Testis (tissue), 3 donors: ENCODE data around the gene POLDIP3. TPM values are rescaled to one million over a fixed set of nuclear protein-coding genes. Genes with fewer than 3 reads are reported as not detected.

Experiments
- DNase-seq: peaks from one replicate; pipeline ENCODE4 v3.0.0-alpha.2; 2019
- H3K27ac ChIP-seq, 2 donors: fragments of 200-600 bp; sonication (generic); one replicate each; pipeline ENCODE4 v1.5.1; 2019
- H3K27me3 ChIP-seq: fragments of 200-600 bp; sonication (generic); one replicate; pipeline ENCODE4 v1.5.1; 2019
- H3K36me3 ChIP-seq: fragments of 200-600 bp; sonication (generic); one replicate; pipeline ENCODE4 v1.5.1; 2017; ENCODE audit warnings: low read depth; ENCODE audit errors: missing control alignments
- H3K4me1 ChIP-seq: fragments of 200-600 bp; sonication (generic); one replicate; pipeline ENCODE4 v1.5.1; 2019
- H3K4me3 ChIP-seq, 2 donors: fragments of 200-600 bp; sonication (generic); one replicate each; pipeline ENCODE4 v1.5.1; 2017 to 2019
- H3K9me3 ChIP-seq: fragments of 200-600 bp; sonication (generic); one replicate; pipeline ENCODE4 v1.5.1; 2017
- POLR2A ChIP-seq: fragments of 450-650 bp; IDR thresholded peaks from one replicate; pipeline ENCODE4 v1.6.1; 2017; ENCODE audit warnings: antibody characterized with exemption, mild to moderate bottlenecking, moderate library complexity
- WGBS, 2 donors: methylation state at CpG; one replicate each; pipeline ENCODE4 v1.1.5; 2018; 5-methylcytosine and 5-hydroxymethylcytosine counted together
- intact Hi-C: fragments of 100-400 bp; cut with DNase I; formaldehyde crosslinking; loops from one replicate; pipeline ENCODE4 v1.15.1; 2023; ENCODE audit warnings: low total_unique reads
- polyA plus RNA-seq: library from polyadenylated mRNA; stranded (reverse); fragments of 350-450 nt; fragmentation: Illumina TruSeq; extraction: RNeasy Lipid Tissue Mini Kit (QIAGEN cat#74804); gene quantifications from one replicate; pipeline ENCODE4 v1.2.3, GENCODE V29; 2014; ENCODE audit warnings: low read depth, low replicate concordance; ENCODE audit not compliant: insufficient read depth
- total RNA-seq, 2 donors: library from RNA; depleted of rRNA; stranded (reverse); fragments of >200 nt; gene quantifications; one replicate each; pipeline ENCODE4 v1.2.3, GENCODE V29; 2016
- TF ChIP-seq, protein P1 (sequence below), 3 experiments: fragments of 450-650 bp in 2 of 3; fragments of 200-600 bp in 1 of 3; sonication (generic) in 1 of 3; IDR thresholded peaks; one replicate each; pipeline ENCODE4 v1.5.1; 2016 to 2019; ENCODE audit warnings: antibody characterized with exemption in 3 of 3, mild to moderate bottlenecking in 2 of 3, moderate library complexity in 1 of 3

POLDIP3 gene
- total and polyA plus RNA-seq, 3 donors from 2014 or later, result 57.5 to 76.9 (median 60.5) TPM

DNA sequence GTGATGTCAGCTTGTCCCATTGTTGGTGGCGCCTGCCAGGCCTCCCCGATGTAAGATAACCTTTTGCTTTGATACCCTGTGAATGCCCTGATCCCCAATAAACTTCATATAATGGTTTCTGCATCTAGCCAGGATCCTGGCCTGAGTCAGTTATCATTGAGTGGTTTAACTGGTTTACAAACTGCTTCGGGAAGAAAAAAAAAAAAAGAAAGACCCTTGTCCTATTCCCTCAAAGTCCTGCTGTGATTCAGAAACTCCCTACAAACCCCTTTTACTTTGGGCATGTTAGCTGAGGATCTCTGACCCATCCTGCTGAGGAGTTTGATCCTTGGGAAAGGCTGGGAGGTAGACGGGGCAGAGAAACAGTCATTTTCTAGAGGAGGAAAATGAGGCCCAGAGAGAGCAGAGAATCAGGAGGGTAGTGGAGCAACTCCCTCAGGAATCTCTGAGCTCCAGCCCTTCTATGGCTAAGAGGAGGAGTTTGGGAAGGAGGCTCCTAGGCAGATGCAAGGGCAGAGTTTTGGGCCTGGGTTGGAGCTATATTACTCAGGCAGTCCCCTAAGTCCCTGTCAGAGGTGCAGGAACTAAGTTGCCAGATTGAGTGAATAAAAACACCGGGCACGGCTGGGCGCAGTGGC, 39.9 kb upstream of the POLDIP3 start:
- Histone ChIP-seq H3K27ac (no peak overlapping the region), H3K36me3 (no peaks in the 10 kb centered on the region), H3K27me3 (no peaks in the 10 kb centered on the region), H3K4me1 (no peaks in the 10 kb centered on the region), H3K4me3 (no peak overlapping the region), H3K9me3 (no peaks in the 10 kb centered on the region)
- intact Hi-C loops, result no loop called here
- no peak for DNase-seq
- 87 to 90% methylated on average over 7 of the region's 7 CpGs for WGBS, 2 donors
- TF ChIP-seq, protein P1, sequence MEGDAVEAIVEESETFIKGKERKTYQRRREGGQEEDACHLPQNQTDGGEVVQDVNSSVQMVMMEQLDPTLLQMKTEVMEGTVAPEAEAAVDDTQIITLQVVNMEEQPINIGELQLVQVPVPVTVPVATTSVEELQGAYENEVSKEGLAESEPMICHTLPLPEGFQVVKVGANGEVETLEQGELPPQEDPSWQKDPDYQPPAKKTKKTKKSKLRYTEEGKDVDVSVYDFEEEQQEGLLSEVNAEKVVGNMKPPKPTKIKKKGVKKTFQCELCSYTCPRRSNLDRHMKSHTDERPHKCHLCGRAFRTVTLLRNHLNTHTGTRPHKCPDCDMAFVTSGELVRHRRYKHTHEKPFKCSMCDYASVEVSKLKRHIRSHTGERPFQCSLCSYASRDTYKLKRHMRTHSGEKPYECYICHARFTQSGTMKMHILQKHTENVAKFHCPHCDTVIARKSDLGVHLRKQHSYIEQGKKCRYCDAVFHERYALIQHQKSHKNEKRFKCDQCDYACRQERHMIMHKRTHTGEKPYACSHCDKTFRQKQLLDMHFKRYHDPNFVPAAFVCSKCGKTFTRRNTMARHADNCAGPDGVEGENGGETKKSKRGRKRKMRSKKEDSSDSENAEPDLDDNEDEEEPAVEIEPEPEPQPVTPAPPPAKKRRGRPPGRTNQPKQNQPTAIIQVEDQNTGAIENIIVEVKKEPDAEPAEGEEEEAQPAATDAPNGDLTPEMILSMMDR (IDR thresholded peaks at IDR 0.05), result no peak
- TF ChIP-seq POLR2A, result no peak

- Histone ChIP-seq H3K27me3 (no peaks in the 10 kb centered on the region), H3K4me3 (no peak overlapping the region), H3K27ac (no peak overlapping the region), H3K36me3 (no peaks in the 10 kb centered on the region), H3K4me1 (no peaks in the 10 kb centered on the region), H3K9me3 (no peaks in the 10 kb centered on the region)
- 81 to 89% methylated on average over 4 of the region's 4 CpGs for WGBS, 2 donors
- no peak for DNase-seq
- intact Hi-C loops, result no loop called here
- TF ChIP-seq POLR2A, result no peak
- TF ChIP-seq, protein P1 (IDR thresholded peaks at IDR 0.05), result no peak
Measured at GRCh38 chr22:42653999-42654398, 39.3 kb upstream of the POLDIP3 start.

GRCh38 chr22:42651134-42651533, 36.5 kb upstream of the POLDIP3 start:
- no peak for DNase-seq
- Histone ChIP-seq H3K27ac (no peak overlapping the region), H3K4me3 (no peak overlapping the region), H3K4me1 (peaks cover 26% of the 10 kb centered on the region), H3K27me3 (no peaks in the 10 kb centered on the region), H3K9me3 (no peaks in the 10 kb centered on the region), H3K36me3 (no peaks in the 10 kb centered on the region)
- TF ChIP-seq, protein P1 (IDR thresholded peaks at IDR 0.05), result no peak
- TF ChIP-seq POLR2A, result no peak
- intact Hi-C loops, result no loop called here
- 71 to 78% methylated on average over 7 of the region's 7 CpGs for WGBS, 2 donors

DNA sequence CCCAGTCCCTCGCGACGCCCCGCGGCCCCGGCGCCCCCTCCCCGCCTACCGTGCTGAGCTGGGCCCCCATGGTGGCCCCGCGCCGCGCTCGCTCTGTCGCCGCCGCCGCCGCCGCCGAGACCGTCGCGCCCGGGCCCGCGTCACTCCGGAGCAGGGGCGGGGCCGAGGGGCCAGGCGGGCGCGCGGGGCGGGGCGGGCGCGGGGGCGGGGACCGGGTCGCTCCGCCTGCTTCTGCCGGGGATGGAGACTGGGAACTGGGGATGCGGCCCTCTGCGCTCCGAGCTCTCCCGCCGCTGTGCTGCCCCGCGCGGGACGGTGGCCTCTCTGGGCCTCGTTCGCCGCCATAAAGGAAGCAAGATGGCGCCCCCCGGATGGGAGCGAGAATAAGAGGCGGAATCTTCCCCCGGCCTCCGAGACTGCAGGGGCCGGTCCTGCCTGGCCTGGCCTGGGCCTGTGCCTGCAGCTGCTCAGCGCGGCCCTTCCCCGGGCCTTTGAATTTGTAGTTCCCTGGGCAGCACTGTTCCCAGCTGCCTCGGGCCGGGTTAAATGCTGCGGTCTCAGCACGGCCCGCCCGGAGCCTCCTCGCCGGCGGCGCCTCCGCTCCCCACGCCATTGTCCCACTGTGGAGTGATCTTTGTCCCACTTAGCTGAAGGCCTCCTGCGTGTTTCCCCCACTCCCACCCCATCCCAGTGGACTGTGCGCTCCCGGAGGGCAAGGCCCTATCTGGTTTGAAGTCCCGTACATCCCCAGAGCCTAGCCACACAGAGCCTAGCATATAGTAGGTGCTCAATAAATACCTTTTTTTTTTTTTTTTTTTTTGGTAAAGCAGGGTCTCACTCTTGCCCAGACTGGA, 34.8 kb upstream of the POLDIP3 start, which contains the start of gene CYB5R3:
TSS of gene CYB5R3 (minus strand) at position 147 of the 854 bp plus-strand sequence. CDS start at position 70, 77 bp downstream.
- Histone ChIP-seq H3K9me3 (no peaks in the 10 kb centered on the region), H3K4me1 (peaks cover 43% of the 10 kb centered on the region), H3K27ac (peak within 1 kb of the TSS; percentile 94), H3K4me3 (peak within 1 kb of the TSS; percentile 88 to 92), H3K27me3 (no peaks in the 10 kb centered on the region), H3K36me3 (no peaks in the 10 kb centered on the region)
- WGBS, 2 donors, result 1 to 9% methylated on average over 14 to 31 of the region's 81 CpGs
- DNase-seq, result peak; percentile 88
- intact Hi-C loops, result no loop called here
- TF ChIP-seq, protein P1 (IDR thresholded peaks at IDR 0.05), result no peak
- peak; percentile 30 for TF ChIP-seq POLR2A
